ENCODE data around the gene CAMSAP2. TPM values are rescaled to one million over a fixed set of nuclear protein-coding genes. Genes with fewer than 3 reads are reported as not detected.

Gene CAMSAP2
- total and polyA plus RNA-seq, 10 of the 15 experiments (the other 5 are each of a cell fraction or from before 2014, with no cell fraction given) = 3.9 to 19.8 (median 8.0) TPM

GRCh38 chr1:200724064-200724463, 14.6 kb upstream of the CAMSAP2 start:
- Histone ChIP-seq H3K4me2 (ENCODE audit: control insufficient read depth, insufficient read depth) (no peak overlapping the region), H3K79me2 (ENCODE audit: control insufficient read depth, insufficient read depth, low read length) (no peaks in the 10 kb centered on the region), H4K20me1 (ENCODE audit: control insufficient read depth, insufficient read depth) (no peaks in the 10 kb centered on the region), H3K9ac (ENCODE audit: control insufficient read depth, insufficient read depth, low read length) (no peak overlapping the region), H3K9me3 (replicated peaks; ENCODE audit: control insufficient read depth, insufficient read depth, low read length) (no peaks in the 10 kb centered on the region), H2AFZ (ENCODE audit: control insufficient read depth, low read depth, low read length) (no peak overlapping the region), H3K27ac (ENCODE audit: control insufficient read depth, insufficient read depth) (no peak overlapping the region), H3K27me3 (replicated peaks in 1 of 2; ENCODE audit: control insufficient read depth in 2 of 2, insufficient read depth in 2 of 2, low read length in 1 of 2) (no peaks in the 10 kb centered on the region), H3K4me1 (ENCODE audit: control insufficient read depth, insufficient read depth, low read length) (no peaks in the 10 kb centered on the region), H3K36me3 (ENCODE audit: control insufficient read depth in 2 of 2, insufficient read depth in 2 of 2, low read length in 1 of 2) (no peaks in the 10 kb centered on the region), H3K4me3 (no peak overlapping the region)
- TF ChIP-seq CEBPB (IDR thresholded peaks at IDR 0.05; ENCODE audit: borderline replicate concordance in 1 of 2, low read depth in 2 of 2, low read length in 2 of 2) (no peak), MEF2A (IDR thresholded peaks at IDR 0.05; ENCODE audit: insufficient read depth, low read depth, low read length) (no peak), SMARCA5 (IDR thresholded peaks at IDR 0.05) (no peak), BMI1 (IDR thresholded peaks at IDR 0.05; ENCODE audit: borderline replicate concordance) (no peak), ZNF274 (IDR thresholded peaks at IDR 0.05; ENCODE audit: insufficient read depth, insufficient read length) (no peak), CHD4 (IDR thresholded peaks at IDR 0.05) (no peak), EED (IDR thresholded peaks at IDR 0.05; ENCODE audit: low read depth) (no peak), HDAC6 (IDR thresholded peaks at IDR 0.05; ENCODE audit: unreplicated experiment) (no peak), STAT3 (IDR thresholded peaks at IDR 0.05; ENCODE audit: low read depth, low read length) (no peak)
- in situ Hi-C loops (cut with MboI) (no loop called here), intact Hi-C loops (cut with micrococcal nuclease; ENCODE audit: unreplicated experiment) (no loop called here)
- ChIA-PET POLR2A (no interaction called here), RAD21 (ENCODE audit: unreplicated experiment) (no interaction called here), SMC1A (ENCODE audit: uncharacterized antibody, unreplicated experiment) (interaction anchor here (0.6 kb wide), 1 partner anchor 43 kb away, joined by 3 read pairs; no protein-coding TSS in a partner anchor), CTCF (no interaction called here)
- DNase-seq (ENCODE audit: low read depth, low spot score) = no peak
- no peak for ATAC-seq
- no peak for FAIRE-seq
- no TSS peak for BruUV-seq (replicated peaks)

- CTCF ChIA-PET = interaction anchor here (1.2 kb wide), 1 partner anchor 45 kb away, joined by 3 read pairs; no protein-coding TSS in a partner anchor
- 93% methylated on average over 2 of the region's 2 CpGs for WGBS (ENCODE audit: insufficient coverage, insufficient replicate concordance, low lambda C conversion rate, missing lambda C conversion rate)
- in situ Hi-C loops (cut with MboI) = no loop called here
- TF ChIP-seq MLLT1 (IDR thresholded peaks at IDR 0.05) (no peak), FOS (IDR thresholded peaks at IDR 0.05; ENCODE audit: borderline replicate concordance, extremely low read depth, insufficient read length) (no peak), ETV6 (conservative IDR thresholded peaks at IDR 0.05 in 1 of 2, IDR thresholded peaks at IDR 0.05 in 1 of 2; ENCODE audit: borderline replicate concordance in 1 of 2, low read depth in 1 of 2) (no peak), ATF2 (IDR thresholded peaks at IDR 0.05; ENCODE audit: low read length) (no peak), SIX5 (IDR thresholded peaks at IDR 0.05; ENCODE audit: low read depth, low read length, severe bottlenecking) (no peak), TBL1XR1 (IDR thresholded peaks at IDR 0.05; ENCODE audit: low read depth, low read length) (no peak), HCFC1 (IDR thresholded peaks at IDR 0.05; ENCODE audit: low read length) (no peak), DPF2 (IDR thresholded peaks at IDR 0.05) (no peak), NR2C2 (IDR thresholded peaks at IDR 0.05; ENCODE audit: borderline replicate concordance, control insufficient read depth, insufficient read length, low read depth) (no peak)
These were observed 11.4 kb upstream of the CAMSAP2 start for GRCh38 chr1:200727257-200727656.

More at GRCh38 chr1:200727257-200727656, 11.4 kb upstream of the CAMSAP2 start:
- BruUV-seq (replicated peaks) = no TSS peak
- intact Hi-C loops (cut with micrococcal nuclease; ENCODE audit: unreplicated experiment) = no loop called here
- no peak for DNase-seq (ENCODE audit: low read depth, low spot score)
- FAIRE-seq = no peak
- SMC1A ChIA-PET (ENCODE audit: uncharacterized antibody, unreplicated experiment) = interaction anchor here (0.8 to 1.4 kb wide), 5 partner anchors 10 to 49 kb away, joined by 3 to 4 read pairs (median 3); no protein-coding TSS in a partner anchor
- ATAC-seq = no peak
- H3K36me3 ChIP-seq (ENCODE audit: control insufficient read depth in 2 of 2, insufficient read depth in 2 of 2, low read length in 1 of 2) = no peaks in the 10 kb centered on the region
- H2AFZ ChIP-seq (ENCODE audit: control insufficient read depth, low read depth, low read length) = no peak overlapping the region
- no peak overlapping the region for H3K4me3 ChIP-seq
- H3K27me3 ChIP-seq (replicated peaks in 1 of 2; ENCODE audit: control insufficient read depth in 2 of 2, insufficient read depth in 2 of 2, low read length in 1 of 2) = no peaks in the 10 kb centered on the region
- RAD21 ChIA-PET (ENCODE audit: unreplicated experiment) = interaction anchor here (0.7 kb wide), 1 partner anchor 11 kb away, joined by 3 read pairs; no protein-coding TSS in a partner anchor
- H3K27ac ChIP-seq (ENCODE audit: control insufficient read depth, insufficient read depth) = no peak overlapping the region
- H3K9me3 ChIP-seq (replicated peaks; ENCODE audit: control insufficient read depth, insufficient read depth, low read length) = no peaks in the 10 kb centered on the region
- H3K9ac ChIP-seq (ENCODE audit: control insufficient read depth, insufficient read depth, low read length) = no peak overlapping the region
- no peaks in the 10 kb centered on the region for H3K79me2 ChIP-seq (ENCODE audit: control insufficient read depth, insufficient read depth, low read length)
- POLR2A ChIA-PET = no interaction called here
- no peaks in the 10 kb centered on the region for H4K20me1 ChIP-seq (ENCODE audit: control insufficient read depth, insufficient read depth)
- no peaks in the 10 kb centered on the region for H3K4me1 ChIP-seq (ENCODE audit: control insufficient read depth, insufficient read depth, low read length)
- H3K4me2 ChIP-seq (ENCODE audit: control insufficient read depth, insufficient read depth) = no peak overlapping the region

Data from GM12878 (cell line).